ENCODE measurements around the gene SLBP.
A peak's percentile ranks its signal among the peaks of the same experiment; 100 is the strongest.
"Not testable (repeated sequence)": the region's sequence is repeated elsewhere in the genome, so short reads cannot be mapped to it uniquely, and the experiment has no call there.

SLBP gene

DNA sequence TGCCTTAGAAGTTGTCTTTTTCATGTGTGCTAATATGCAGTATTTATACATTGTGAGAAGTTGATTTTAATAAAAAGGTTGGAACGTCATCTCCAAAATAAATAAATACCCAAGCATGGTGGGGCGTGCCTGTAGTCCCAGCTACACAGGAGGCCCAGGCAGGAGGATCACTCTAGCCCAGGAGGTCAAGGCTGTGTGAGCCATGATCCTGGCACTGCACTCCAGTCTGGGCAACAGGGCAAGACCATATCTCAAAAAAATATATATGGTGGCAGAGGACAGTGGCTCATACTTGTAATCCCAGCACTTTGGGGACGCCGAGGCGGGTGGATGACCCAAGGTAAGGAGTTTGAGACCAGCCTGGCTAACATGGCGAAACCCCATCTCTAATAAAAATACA lies 6.4 kb downstream of the SLBP start:
- DNase-seq, result no peak

- DNase-seq, result no peak
Observed at GRCh38 chr4:1703867-1704266, 8.3 kb downstream of the SLBP start.

- DNase-seq, result not testable (repeated sequence)
Observed at GRCh38 chr4:1701671-1702070, 10.4 kb downstream of the SLBP start.

DNA sequence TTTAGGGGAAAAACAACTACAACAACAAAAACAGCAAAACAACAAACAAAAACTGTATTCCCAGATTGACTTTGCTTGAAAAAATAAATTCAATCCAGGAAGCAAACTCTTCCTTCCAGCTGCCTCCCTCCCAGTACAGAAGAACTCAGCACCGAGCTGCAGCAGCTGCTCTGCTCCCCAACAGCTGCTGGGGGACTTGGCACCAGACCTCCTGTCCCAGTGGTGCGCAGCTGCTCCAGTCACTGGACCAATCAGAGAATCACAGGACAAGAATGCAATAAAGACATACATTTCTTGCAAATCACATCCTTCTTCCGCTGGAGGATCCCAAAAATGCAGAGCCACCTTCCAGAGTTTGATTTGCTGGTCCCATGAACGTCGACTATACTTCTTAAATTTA lies 16.2 kb downstream of the SLBP start:
- no peak for DNase-seq

- DNase-seq, result peak; percentile 84
Observed at GRCh38 chr4:1693131-1693896, 18.8 kb downstream of the SLBP start.

GRCh38 chr4:1691737-1692373 lies 20.3 kb downstream of the SLBP start:
- no peak for DNase-seq

DNA sequence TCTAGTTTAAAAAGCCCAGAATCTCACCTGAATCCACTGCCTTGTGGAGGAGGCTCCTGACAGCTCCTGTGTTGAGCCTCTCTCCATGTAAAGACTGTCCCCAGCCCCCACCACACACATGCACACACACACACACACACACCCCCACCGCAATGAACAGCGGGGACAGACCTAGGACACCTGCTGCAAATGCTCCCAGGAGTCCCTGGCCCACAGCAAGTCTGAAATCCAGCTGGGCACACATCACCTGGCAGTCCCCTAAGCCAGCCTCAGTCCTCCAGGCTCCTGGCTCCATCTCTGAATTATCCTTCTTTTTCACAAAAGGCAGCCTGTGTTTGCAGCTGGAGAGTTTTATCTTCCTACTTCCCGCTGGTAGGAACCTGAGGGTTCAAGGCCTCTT lies 21.4 kb downstream of the SLBP start:
- no peak for DNase-seq

GRCh38 chr4:1686440-1687036 lies 25.6 kb downstream of the SLBP start:
- no peak for DNase-seq

GRCh38 chr4:1685235-1686150 lies 26.6 kb downstream of the SLBP start:
- DNase-seq, result no peak

DNA sequence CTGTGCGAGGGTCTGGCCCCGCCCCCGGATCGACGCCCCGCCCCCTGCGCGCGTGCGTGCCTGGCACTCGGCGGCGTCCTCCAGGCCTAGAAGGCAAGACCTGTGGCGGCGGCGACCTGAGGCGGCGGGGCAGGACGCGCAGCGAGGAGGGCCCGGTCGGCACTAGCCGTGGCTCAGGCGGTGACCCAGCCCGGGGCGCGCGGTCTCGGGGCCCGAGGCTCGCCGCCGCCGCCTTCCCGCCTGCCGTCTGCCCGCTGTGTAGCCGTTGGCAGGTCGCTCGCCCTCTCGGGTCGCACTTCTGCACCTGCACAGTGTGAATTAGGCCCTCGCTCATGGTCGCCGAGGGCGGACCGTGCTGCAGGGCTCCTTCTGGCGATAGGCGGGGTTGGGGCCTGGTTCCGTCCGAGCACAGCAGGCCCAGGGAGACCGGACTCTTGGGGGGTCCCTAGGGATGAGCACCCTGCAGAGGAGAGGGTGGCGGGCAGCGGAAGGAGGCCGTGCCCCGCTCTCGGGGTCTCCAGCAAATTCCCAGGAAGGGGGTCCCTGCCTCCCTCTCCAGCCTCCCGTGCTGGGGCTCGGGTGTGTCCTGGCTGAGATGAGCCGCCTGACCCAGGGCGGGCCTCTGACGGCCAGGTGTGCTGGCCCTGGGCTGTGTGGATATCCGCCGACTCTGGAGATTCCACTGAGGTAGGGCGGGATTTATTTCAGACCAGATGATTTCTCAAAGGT lies 27.4 kb downstream of the SLBP start:
- DNase-seq, result peak; percentile 99

- peak; percentile 79 for DNase-seq
Observed at GRCh38 chr4:1683736-1684505, 28.2 kb downstream of the SLBP start, which contains the start of gene FAM53A. Gene FAM53A, minus strand, starts transcription at chr4:1684313. Its CDS starts 15,572 bp downstream, at chr4:1668741.

- no peak for DNase-seq
Observed at GRCh38 chr4:1683261-1683735, 28.8 kb downstream of the SLBP start.

DNA sequence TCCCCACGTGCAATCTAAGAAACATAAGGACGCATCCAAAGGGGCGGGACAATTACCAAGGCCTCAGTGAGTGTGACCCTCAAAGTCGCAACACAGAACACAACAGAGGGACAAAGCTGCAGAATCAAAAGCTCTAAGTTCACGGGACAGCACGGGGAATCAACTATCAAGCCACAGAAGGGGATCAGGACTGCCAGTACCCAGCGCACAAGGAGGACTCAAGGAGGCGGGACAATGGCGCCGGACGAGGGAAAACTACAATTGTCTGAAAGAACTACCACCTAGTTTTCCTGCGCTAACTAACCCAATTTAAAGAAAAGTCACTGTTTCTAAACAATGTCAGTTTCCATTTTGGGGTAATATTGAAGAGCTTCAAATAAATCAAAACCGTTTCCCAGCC lies 29.3 kb downstream of the SLBP start:
- no peak for DNase-seq

- no peak for DNase-seq
Observed at GRCh38 chr4:1678244-1678643, 33.9 kb downstream of the SLBP start.

DNA sequence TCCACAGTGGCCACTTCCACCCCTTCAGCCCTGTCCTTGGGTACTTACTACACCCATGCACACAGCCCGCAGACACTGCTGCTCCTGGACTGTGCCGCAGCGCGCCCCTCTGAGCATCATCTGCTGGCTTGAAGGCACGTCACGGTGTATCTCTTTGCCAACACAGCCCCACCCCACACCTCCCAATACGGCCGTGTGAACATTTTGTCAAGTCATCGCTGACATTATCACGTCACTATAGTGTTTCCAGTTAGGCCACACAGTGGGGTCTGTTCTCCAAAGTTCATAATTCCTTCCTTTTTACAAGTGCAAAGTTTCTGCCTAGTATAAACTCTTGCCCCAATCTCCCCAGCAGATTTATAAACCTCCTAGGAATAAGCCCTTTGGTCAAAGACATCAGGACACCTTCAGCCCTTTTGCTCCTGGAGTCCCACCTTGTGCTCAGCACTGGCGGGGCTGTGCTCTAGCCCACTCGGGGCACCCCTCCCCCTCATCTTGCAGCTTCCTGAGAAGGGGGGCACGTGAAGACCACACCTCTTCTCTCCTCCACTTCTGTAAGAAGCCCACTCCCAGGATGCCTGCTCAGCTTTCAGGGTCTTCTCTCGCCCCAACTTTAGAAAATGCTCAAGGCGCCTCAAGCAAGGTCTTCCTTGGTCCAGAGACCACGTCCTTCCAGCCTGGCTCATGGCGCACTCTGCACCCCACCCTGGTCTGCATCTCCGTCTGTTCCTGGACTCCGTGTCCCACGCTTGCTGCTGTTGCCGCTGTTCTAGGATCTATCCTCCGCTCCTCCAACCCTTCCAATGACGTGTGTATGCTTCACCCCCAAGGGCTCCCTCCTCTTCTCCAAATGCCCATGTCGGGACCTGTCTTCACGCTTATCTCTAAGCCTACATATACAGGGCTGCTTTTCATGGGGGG lies 35.3 kb downstream of the SLBP start:
- no peak for DNase-seq

- DNase-seq, result no peak
Observed at GRCh38 chr4:1675802-1676137, 36.3 kb downstream of the SLBP start.

DNA sequence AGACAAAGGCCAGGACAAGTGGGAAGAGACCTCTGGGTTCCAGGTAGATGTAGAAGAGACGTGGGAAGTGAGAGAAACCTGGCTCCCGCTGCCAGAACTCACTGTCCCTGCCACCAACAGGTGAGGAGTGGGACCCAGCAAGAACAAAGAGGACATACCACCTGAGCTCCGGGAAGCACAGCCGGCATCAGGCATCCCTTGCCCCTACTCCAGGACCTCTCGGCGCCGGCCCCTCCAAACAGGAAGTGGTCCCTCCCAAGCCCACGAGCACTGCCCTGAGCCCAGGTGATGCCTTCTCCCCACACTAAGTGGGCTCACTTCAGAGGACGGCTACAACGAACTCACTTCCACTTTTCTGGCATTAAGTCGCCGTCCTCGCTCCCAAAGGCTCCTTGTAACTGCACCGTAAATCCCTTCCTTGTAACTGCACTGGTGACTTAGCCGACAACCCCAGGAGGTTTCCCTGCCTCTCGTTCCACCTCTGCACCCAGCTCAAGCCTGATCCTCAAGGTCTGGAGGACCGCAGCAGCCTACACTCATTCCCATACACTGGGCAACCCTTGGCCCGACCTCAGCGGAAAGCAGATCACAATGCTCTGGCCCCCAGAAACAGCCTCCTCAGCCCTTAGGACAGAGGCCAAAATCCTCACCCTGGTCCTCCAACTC lies 36.9 kb downstream of the SLBP start:
- no peak for DNase-seq

- DNase-seq, result no peak
Observed at GRCh38 chr4:1674682-1675081, 37.4 kb downstream of the SLBP start.

GRCh38 chr4:1673671-1674070 lies 38.4 kb downstream of the SLBP start:
- DNase-seq, result no peak

GRCh38 chr4:1671011-1671410 lies 41.1 kb downstream of the SLBP start:
- DNase-seq, result not testable (repeated sequence)

Data from activated CD8-positive, alpha-beta memory T cell treated with anti-CD3 and anti-CD28 coated beads for 24 hours (primary cell).